ENCODE measurements around the gene B4GALNT4. TPM values are rescaled to one million over a fixed set of nuclear protein-coding genes. Genes with fewer than 3 reads are reported as not detected.

B4GALNT4 gene
- polyA plus RNA-seq, 2 of the 4 experiments (the other 2 are of a cell fraction), result 5.3 to 27.5 TPM

DNA sequence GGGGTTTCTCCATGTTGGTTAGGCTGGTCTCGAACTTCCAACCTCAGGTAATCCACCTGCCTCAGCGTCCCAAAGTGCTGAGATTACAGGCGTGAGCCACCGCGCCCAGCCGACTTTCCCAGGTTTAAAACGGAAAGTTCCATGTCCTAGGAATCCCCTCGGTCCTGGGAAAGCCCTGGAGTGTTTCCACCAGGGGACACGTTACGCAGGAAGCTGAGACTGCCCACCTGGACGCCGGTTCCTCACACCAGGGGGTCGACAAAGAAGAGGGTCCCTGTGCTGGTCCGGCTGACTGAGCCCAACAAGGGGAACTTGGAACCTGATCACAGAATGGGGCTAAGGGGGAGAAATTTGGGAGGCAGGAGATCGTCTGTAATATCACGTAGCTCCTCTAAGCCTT is 3.5 kb upstream of the B4GALNT4 start:
- CTCF ChIA-PET, result interaction anchor here (1.2 to 9.4 kb wide), 4 partner anchors 60 to 153 kb away, joined by 3 to 75 read pairs (median 6); no protein-coding TSS in a partner anchor
- no peak for FAIRE-seq
- H3K4me1 ChIP-seq, result peaks cover 16% of the 10 kb centered on the region; the same call in 2 of the 3 replicates
- no peak for ATAC-seq
- POLR2A ChIA-PET, result no interaction called here
- no peak overlapping the region for H3K4me3 ChIP-seq
- H3K4me2 ChIP-seq, result no peak overlapping the region
- WGBS (ENCODE audit: missing lambda C conversion rate), result 54% methylated on average over 16 of the region's 16 CpGs
- DNase-seq (ENCODE audit: low read depth in 1 of 2, low spot score in 1 of 2), result no peak
- peaks cover 9% of the 10 kb centered on the region; the same call in 2 of the 3 replicates for H3K9me3 ChIP-seq
- no peak for TF ChIP-seq JUN (IDR thresholded peaks at IDR 0.05)
- TF ChIP-seq ZNF302 (CRISPR knock-in tag; IDR thresholded peaks at IDR 0.05), result no peak
- TF ChIP-seq, protein P1, sequence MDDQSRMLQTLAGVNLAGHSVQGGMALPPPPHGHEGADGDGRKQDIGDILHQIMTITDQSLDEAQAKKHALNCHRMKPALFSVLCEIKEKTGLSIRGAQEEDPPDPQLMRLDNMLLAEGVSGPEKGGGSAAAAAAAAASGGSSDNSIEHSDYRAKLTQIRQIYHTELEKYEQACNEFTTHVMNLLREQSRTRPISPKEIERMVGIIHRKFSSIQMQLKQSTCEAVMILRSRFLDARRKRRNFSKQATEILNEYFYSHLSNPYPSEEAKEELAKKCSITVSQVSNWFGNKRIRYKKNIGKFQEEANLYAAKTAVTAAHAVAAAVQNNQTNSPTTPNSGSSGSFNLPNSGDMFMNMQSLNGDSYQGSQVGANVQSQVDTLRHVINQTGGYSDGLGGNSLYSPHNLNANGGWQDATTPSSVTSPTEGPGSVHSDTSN (IDR thresholded peaks at IDR 0.05), result no peak
- TF ChIP-seq CBX8 (IDR thresholded peaks at IDR 0.05), result no peak
- TF ChIP-seq RFX5 (IDR thresholded peaks at IDR 0.05), result no peak
- TF ChIP-seq USF2 (IDR thresholded peaks at IDR 0.05), result no peak
- no peak for TF ChIP-seq NPAS2 (CRISPR knock-in tag; IDR thresholded peaks at IDR 0.05; ENCODE audit: borderline replicate concordance)
- no peak for TF ChIP-seq ELK1 (IDR thresholded peaks at IDR 0.05; ENCODE audit: low read depth, low read length)
- no peak for TF ChIP-seq JUNB (IDR thresholded peaks at IDR 0.05)
- no peak for TF ChIP-seq E2F6 (IDR thresholded peaks at IDR 0.05; ENCODE audit: borderline replicate concordance, low read depth)
- TF ChIP-seq EP300 (IDR thresholded peaks at IDR 0.05), result no peak
- TF ChIP-seq, protein P2, sequence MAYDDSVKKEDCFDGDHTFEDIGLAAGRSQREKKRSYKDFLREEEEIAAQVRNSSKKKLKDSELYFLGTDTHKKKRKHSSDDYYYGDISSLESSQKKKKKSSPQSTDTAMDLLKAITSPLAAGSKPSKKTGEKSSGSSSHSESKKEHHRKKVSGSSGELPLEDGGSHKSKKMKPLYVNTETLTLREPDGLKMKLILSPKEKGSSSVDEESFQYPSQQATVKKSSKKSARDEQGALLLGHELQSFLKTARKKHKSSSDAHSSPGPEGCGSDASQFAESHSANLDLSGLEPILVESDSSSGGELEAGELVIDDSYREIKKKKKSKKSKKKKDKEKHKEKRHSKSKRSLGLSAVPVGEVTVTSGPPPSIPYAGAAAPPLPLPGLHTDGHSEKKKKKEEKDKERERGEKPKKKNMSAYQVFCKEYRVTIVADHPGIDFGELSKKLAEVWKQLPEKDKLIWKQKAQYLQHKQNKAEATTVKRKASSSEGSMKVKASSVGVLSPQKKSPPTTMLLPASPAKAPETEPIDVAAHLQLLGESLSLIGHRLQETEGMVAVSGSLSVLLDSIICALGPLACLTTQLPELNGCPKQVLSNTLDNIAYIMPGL (CRISPR knock-in tag; IDR thresholded peaks at IDR 0.05; ENCODE audit: borderline replicate concordance), result no peak
- TF ChIP-seq ZSCAN20 (CRISPR knock-in tag; IDR thresholded peaks at IDR 0.05), result no peak
- no peak for TF ChIP-seq NFE2L2 (conservative IDR thresholded peaks at IDR 0.05; ENCODE audit: low read length)
- no peak for TF ChIP-seq POLR2AphosphoS2 (conservative IDR thresholded peaks at IDR 0.05; ENCODE audit: low read length)
- no peak overlapping the region for H3K27ac ChIP-seq

- ChIA-PET POLR2A (interaction anchor here (1.1 kb wide), 1 partner anchor 80 kb away, joined by 3 read pairs; no protein-coding TSS in a partner anchor), CTCF (interaction anchor here (0.9 to 9.4 kb wide), 9 partner anchors 12 to 80 kb away, joined by 3 to 75 read pairs (median 4); partner anchors contain the start of gene ANO9)
- DNase-seq (ENCODE audit: low read depth in 1 of 2, low spot score in 1 of 2), result no peak
- peak overlapping the region; percentile 71 for H3K4me2 ChIP-seq
- no peaks in the 10 kb centered on the region for H3K9me3 ChIP-seq
- peak overlapping the region in 1 of 2 experiments; percentile 89; a peak in 3 of 6 replicates for H3K27ac ChIP-seq
- peaks cover 16% of the 10 kb centered on the region; the same call in 2 of the 3 replicates for H3K4me1 ChIP-seq
- H3K4me3 ChIP-seq, result no peak overlapping the region
- 31% methylated on average over 7 of the region's 7 CpGs for WGBS (ENCODE audit: missing lambda C conversion rate)
- no peak for FAIRE-seq
- ATAC-seq, result peak in 1 of 2 experiments; percentile 30; a peak in 4 of 6 replicates
- TF ChIP-seq, protein P3, sequence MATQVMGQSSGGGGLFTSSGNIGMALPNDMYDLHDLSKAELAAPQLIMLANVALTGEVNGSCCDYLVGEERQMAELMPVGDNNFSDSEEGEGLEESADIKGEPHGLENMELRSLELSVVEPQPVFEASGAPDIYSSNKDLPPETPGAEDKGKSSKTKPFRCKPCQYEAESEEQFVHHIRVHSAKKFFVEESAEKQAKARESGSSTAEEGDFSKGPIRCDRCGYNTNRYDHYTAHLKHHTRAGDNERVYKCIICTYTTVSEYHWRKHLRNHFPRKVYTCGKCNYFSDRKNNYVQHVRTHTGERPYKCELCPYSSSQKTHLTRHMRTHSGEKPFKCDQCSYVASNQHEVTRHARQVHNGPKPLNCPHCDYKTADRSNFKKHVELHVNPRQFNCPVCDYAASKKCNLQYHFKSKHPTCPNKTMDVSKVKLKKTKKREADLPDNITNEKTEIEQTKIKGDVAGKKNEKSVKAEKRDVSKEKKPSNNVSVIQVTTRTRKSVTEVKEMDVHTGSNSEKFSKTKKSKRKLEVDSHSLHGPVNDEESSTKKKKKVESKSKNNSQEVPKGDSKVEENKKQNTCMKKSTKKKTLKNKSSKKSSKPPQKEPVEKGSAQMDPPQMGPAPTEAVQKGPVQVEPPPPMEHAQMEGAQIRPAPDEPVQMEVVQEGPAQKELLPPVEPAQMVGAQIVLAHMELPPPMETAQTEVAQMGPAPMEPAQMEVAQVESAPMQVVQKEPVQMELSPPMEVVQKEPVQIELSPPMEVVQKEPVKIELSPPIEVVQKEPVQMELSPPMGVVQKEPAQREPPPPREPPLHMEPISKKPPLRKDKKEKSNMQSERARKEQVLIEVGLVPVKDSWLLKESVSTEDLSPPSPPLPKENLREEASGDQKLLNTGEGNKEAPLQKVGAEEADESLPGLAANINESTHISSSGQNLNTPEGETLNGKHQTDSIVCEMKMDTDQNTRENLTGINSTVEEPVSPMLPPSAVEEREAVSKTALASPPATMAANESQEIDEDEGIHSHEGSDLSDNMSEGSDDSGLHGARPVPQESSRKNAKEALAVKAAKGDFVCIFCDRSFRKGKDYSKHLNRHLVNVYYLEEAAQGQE (IDR thresholded peaks at IDR 0.05), result no peak
- TF ChIP-seq KDM5A (IDR thresholded peaks at IDR 0.05) (no peak), TFCP2L1 (CRISPR knock-in tag; IDR thresholded peaks at IDR 0.05) (no peak), NPAS2 (CRISPR knock-in tag; IDR thresholded peaks at IDR 0.05; ENCODE audit: borderline replicate concordance) (no peak), POLR2A (IDR thresholded peaks at IDR 0.05; ENCODE audit: low read length) (no peak), KDM1A (IDR thresholded peaks at IDR 0.05; ENCODE audit: low read depth) (no peak), HDAC2 (IDR thresholded peaks at IDR 0.05) (no peak), FOXS1 (CRISPR knock-in tag; IDR thresholded peaks at IDR 0.05) (no peak), POLR2AphosphoS2 (conservative IDR thresholded peaks at IDR 0.05; ENCODE audit: low read length) (no peak), USF2 (IDR thresholded peaks at IDR 0.05) (no peak), RARB (CRISPR knock-in tag; IDR thresholded peaks at IDR 0.05) (no peak), CBX2 (IDR thresholded peaks at IDR 0.05; ENCODE audit: borderline replicate concordance, low read depth) (no peak), FOSL2 (IDR thresholded peaks at IDR 0.05) (no peak), FOSL2 (CRISPR knock-in tag; IDR thresholded peaks at IDR 0.05) (no peak)
- TF ChIP-seq, protein P4, sequence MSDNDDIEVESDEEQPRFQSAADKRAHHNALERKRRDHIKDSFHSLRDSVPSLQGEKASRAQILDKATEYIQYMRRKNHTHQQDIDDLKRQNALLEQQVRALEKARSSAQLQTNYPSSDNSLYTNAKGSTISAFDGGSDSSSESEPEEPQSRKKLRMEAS (IDR thresholded peaks at IDR 0.05), result no peak
Measured at GRCh38 chr11:367956-368413, 1.3 kb upstream of the B4GALNT4 start.
